ENCODE results near the gene REX1BD.

REX1BD gene

DNA sequence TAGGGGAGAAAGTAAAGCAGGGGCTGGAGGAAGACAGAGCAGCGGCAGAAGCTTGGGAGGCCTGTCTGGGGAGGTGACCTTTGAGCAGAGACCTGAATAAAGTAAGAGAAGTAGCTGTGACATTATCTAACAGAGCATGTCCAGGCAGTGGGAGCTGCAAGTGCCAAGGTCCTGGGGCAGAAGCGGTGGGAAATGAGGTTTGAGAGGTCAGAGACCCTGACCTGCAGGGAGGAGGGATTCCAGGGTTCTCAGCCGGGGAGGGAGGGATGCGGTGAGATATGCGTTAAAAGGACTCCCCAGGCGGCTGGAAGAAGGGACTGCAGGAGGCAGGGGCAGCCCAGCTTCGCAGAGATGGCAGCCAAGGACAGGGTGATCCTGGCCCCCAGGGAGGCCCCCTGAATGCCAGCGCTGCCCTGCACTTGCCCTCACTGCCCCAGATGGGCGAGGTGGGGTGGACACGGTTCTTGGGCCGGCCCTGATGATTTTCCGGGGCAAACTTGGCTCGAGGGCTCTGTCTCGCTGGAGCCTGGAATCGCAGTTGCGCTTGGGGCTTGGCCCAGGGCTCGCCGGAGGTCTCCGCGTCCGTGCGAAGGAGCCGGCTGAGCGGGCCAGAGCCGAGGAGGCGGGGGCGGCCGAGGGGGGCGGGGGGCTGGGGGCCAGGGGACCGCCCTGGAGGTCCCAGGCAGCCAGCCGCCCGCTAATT lies 14.8 kb downstream of the REX1BD start:
- DNase-seq (ENCODE audit: low read depth), result no peak

DNA sequence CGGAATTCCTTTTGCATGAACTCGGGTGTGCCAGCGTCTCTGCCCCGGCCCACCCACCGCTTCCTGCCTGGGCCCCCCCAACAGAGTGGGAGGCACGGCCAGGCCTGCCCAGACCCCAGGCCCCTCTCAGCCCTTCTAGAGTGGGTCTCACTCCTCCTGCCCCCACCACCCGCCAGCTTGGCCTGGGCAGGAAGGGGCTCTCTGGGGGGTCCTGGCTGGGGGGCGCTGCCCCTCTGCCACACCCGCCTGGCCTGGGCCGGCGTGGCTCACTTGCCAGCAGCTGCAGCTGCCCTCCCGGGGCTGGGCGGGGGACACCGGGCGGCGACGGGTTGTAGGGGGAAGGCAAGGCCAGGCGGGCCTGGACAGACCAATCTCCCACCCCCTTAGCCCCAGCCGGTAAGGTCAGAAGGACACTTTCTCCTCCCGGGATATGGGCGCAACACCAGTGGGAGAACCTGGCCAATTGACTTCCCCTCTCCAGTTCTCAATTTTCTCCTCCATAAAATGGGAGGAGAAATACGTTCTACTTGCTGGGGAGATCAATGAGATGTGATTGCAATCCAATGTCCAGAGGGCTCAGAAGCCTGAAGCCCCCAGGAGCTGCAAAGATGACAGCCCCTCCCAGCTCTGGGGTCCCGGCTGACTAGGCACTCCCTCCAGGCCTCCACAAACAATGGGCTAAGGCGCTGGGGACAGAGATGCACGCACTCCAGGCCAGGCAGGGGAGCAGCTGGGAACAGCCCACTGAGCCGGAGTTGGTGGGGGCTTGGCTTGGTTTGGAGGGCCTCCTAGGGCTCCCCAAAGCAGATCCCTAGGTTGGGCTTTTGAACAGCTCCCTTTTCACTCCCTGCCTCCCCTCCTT lies 15.6 kb downstream of the REX1BD start:
- no peak for DNase-seq (ENCODE audit: low read depth)

DNA sequence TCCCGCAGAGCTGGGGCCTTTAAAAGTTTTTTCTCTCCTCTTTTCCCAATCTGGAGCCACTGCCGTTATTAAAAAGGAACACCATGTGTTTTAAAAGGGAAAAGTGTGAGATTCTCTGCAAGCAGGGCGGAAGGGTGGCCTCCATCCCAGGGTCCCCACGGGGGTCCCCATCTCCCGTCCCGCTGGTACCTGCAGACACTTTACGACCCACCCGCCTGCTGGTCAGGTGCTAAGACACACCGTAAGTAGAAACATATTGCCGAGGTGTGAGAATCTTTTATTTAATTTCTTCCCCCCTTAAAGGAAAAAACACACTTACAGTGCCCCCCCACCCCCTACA lies 16.2 kb downstream of the REX1BD start:
- DNase-seq (ENCODE audit: low read depth), result no peak

DNA sequence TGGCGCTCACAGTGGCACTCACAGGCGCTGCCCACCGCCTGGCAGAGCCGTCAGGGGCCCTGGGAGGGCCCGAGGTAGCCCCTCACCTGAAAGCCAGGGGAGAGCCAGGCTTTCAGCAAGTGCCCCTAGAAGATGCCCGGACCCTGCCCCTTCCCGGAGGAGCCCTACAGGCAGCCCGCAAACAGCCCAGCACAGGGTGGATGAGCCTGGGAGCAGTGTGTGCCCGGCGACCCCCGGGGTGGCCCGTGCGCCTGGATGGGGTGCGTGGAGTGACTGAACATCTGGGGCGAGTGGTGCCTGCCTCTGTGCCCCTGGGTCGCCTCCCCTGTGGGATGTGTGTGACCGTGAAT lies 16.6 kb downstream of the REX1BD start:
- DNase-seq (ENCODE audit: low read depth), result no peak

- no peak for DNase-seq (ENCODE audit: low read depth)
These were observed 17.1 kb downstream of the REX1BD start for GRCh38 chr19:18605546-18606280.

GRCh38 chr19:18606281-18607225 lies 18.0 kb downstream of the REX1BD start, which contains the start of gene CRLF1:
Gene CRLF1, minus strand, starts transcription at chr19:18606799. Its CDS starts 143 bp downstream, at chr19:18606656.
- no peak for DNase-seq (ENCODE audit: low read depth)

GRCh38 chr19:18607226-18608101 lies 18.9 kb downstream of the REX1BD start:
- DNase-seq (ENCODE audit: low read depth), result peak; percentile 43

DNA sequence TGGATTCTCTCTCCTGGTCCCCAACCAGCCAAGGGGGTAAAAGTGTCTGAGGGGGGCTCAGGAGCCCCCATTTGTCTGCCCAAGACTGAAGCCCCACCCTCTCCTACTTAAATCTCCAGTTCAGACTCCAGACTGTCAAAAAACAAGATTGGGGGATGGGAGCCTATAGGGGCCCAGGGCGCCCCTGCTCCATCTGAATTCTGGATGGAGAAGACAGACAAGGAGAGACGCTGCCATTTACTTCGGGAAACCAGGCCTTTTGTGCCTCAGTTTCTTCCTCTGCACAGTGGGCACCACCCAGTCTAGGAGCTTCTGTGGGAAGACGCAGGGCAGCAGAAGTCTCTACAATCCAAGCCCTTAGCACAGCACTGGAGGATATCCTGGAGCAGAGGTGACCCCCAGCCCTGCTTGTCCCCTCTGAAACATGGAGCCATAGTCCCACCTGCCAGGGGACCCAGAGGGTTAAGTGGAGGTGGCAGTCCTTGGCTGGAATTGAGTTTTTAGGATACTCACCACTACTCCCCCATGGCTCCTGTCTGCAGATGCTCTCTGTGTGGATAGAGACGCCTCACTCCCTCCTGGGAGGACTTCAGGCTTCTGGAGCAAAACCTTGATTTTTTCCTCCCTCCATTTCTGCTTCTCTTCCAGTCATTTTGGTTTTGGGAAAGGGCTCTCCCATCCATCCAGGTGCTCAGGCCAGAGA lies 19.7 kb downstream of the REX1BD start:
- DNase-seq (ENCODE audit: low read depth), result no peak

- DNase-seq (ENCODE audit: low read depth), result no peak
These were observed 20.5 kb downstream of the REX1BD start for GRCh38 chr19:18608805-18609716.

DNA sequence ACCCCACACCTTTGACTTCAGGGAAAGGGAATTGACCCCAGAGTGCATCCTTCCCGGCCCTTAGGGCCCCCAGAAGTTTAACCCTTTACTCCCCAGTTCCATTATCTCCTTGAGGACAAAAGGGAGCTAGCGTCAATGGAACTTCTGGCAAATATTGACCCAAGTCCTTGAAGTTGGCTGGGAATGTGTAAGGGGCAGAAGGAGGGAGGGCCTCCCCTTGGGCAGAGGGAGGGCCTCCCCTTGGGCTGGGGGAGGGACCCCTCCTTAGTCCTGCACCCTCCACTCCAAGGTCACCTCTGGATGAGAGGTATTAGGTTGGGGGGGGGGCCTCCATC lies 21.1 kb downstream of the REX1BD start:
- no peak for DNase-seq (ENCODE audit: low read depth)

DNA sequence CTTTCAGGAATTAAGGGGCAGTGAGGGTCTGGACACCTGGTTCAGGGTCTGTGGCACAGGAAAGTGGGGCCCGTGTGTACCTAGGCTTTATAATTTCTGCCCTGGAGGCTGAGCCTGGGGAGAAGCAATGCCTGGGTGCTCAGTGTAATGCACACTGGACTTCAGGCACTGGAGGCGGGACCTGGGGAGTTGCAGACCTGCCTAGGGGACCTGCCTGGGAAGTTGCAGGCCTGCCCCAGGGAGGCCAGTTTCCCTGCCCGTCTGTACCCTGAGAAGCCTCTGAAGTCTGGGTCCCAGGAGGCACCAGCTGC lies 21.6 kb downstream of the REX1BD start:
- DNase-seq (ENCODE audit: low read depth), result no peak

GRCh38 chr19:18610556-18611326 lies 22.1 kb downstream of the REX1BD start:
- no peak for DNase-seq (ENCODE audit: low read depth)

- peak; percentile 39 for DNase-seq (ENCODE audit: low read depth)
These were observed 22.9 kb downstream of the REX1BD start for GRCh38 chr19:18611327-18612050.

DNA sequence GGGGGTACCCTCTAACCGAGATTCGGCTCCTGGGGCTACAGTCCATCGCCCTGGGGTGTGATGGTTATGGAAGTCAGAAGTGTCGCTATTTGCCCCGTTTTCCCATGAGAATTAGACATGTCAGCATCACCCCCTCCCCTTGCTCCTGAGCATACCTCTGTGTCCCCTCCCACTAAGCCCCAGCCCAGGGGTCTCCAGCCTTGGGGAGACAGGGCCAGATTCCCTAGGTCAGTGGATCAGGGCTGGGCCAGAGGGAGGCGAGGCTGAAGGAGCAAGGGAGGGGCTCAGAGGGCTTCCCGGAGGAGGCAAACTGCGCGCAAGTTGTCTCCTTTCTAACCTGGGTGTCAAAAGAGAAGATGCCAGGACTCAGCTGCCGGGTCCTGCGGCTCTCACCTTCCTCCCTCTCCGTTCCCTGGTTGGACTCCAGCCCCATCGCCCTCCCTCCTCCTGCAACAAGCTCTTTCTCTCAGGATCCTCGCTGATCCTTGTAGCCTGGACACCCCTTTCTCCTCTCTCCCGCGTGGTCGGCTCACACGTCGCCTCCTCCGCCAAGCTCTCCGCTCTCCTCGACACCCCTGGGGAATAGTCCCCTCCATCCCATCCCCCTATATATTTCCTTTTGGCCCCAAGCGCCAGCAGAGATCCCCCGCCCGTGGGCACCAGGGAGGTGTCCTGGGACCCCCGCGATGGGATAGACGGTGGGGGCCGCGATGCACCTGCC lies 23.6 kb downstream of the REX1BD start:
- no peak for DNase-seq (ENCODE audit: low read depth)

- peak; percentile 31 for DNase-seq (ENCODE audit: low read depth)
These were observed 24.4 kb downstream of the REX1BD start, which contains the start of gene TMEM59L for GRCh38 chr19:18612772-18613588. Gene TMEM59L, plus strand, starts transcription at chr19:18612870. Its CDS starts 89 bp downstream, at chr19:18612959.

- DNase-seq (ENCODE audit: low read depth), result no peak
These were observed 25.1 kb downstream of the REX1BD start for GRCh38 chr19:18613589-18614234.

All from stimulated activated CD4-positive, alpha-beta T cell treated with anti-CD3 and anti-CD28 coated beads, Interleukin-2, amount 100 ng/mL, for 4 hours (primary cell).